Limb (tissue), 2 donors: ENCODE data around the gene FAM89B.
A peak's percentile ranks its signal among the peaks of the same experiment; 100 is the strongest.

Experiments used
- DNase-seq, 2 donors: peaks; one replicate each; pipeline ENCODE4 v3.0.0-alpha.2; 2016; ENCODE audit errors: extremely low spot score in 2 of 2

The FAM89B gene

DNA sequence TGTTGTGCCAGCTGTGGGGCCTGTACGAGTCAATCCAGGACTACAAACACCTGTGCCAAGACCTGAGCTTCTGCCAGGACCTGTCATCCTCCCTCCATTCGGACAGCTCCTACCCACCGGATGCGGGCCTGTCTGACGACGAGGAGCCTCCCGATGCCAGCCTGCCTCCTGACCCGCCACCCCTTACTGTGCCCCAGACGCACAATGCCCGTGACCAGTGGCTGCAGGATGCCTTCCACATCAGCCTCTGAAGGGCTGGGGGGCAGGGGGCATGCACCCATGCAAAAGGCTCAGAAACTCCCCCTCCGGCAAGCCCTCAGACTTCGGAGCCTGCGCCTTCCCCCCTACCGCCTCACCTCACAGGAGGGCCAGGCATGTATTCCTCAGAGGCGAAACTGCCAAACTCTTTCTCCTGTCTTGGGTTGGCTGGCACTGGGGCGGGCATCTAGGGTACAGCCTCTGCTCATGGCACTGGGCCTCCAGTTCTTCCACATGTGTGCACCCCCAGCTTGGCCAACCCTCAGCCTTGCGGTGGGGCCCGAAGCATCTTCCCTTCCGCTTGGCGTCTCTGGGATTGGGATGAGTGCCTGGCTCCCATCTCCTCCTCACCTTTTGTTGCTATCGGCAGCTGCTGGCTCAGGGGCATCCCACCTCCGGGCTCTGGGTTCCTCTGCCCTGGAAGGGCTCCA is 1.2 kb downstream of the FAM89B start:
- no peak for DNase-seq

DNA sequence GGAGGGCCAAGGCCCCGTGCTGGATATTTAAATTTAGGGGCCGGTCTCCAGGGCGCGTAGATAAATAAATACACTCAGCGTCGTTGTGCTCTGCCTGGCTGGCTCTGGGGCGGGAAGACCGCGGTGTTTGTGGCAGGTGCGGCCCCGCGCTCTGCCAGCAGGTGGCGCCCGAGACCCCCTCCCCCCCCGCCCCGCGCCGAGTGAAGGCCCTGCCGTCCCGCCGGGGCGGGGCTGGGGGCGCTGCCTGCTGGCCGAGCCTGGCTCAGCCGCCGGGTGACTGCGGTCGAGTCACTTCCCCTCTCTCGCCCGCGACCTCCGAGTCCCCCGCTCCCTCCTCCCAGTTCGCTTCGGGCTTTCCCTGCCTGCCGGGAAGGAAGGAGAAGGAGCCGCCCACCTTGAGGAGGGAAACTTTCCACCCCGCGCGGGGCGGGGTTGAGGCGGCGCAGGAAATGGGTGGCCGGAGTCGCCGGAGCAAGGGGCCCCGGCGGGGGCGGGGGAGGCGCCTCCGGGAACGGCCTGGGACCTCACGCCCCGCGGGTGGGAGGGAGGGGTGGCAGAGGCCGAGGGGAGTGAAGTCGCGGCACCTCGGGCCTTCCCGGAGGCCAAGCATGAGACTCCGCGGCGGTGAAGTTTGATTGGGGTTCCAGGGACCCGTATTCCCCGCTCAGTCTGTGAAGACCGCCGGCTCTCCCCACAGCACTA is 1.9 kb downstream of the FAM89B start:
- peak; percentile 88 to 95 for DNase-seq

DNA sequence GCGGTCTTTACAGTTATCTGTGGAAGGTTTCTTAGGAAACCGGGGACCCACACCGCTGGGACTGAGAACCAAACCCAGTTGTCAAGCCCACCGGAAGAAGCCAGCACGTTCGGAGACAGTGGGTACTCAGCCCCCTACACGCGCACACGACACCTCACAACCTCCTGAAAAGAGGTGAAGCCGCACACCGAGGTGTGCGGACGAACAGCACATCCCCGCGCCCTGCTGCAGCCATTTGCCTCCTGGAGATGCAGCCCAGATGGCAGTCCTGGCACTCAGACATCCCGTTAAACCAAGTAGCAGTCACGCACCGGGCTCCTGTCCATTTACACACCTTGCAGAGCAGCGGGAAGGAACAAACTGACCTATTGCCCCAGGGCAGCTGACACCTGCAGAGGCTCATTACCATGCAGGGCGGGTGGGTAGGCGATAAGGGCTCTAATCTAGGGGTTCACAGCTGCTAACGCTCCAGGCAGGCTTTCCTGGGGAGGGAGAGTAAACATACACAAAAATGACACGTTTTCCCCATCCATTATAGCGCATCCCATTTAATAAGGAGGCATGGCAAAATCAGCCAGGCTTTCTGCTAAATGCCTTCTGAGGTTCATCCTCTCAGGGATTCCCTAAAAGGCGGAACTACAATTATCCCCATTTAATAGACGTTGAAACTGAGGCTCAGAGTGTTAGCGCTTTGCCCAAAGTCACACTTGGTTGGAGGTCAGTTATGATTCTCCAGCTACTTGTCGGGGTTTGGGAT is 2.7 kb downstream of the FAM89B start:
- no peak for DNase-seq

DNA sequence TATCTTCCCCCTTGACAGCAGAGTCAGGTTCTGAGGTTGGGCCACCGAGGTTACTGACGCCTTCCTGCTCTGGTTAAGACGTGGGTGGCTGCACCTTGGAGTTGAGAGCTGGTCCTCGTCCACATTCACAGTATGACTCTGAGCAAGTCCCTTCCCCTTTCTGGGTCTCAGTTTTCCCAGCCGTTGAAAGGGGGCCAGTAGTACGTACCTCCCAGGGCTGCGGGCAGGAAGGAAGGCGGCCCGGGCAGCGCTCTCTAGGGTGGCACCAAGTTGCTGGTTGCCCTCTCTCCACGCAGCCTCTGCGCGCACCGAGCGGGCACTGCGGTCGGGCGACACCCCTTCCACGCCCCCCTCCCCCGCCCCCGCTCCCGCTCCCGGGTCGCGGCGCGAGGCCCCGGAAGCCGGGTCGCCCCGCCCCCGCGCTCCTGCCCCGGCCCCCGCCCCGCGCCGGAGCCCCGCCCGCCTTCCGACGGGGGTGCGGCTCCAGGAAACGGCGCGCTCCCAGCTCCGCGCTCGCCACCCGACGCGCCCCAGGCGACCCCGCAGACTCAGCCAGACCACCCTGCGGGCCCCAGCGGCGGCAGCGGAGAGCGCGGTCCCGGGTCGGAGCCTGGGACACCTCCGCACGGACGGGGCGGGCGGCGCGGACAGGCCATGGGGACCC is 3.4 kb downstream of the FAM89B start, which contains the start of gene EHBP1L1:
TSS of gene EHBP1L1 (plus strand) at position 486 of the 664 bp plus-strand sequence. CDS start 250 bp downstream, outside the sequence.
- DNase-seq: peak in 1 of 2 donors; percentile 75

DNA sequence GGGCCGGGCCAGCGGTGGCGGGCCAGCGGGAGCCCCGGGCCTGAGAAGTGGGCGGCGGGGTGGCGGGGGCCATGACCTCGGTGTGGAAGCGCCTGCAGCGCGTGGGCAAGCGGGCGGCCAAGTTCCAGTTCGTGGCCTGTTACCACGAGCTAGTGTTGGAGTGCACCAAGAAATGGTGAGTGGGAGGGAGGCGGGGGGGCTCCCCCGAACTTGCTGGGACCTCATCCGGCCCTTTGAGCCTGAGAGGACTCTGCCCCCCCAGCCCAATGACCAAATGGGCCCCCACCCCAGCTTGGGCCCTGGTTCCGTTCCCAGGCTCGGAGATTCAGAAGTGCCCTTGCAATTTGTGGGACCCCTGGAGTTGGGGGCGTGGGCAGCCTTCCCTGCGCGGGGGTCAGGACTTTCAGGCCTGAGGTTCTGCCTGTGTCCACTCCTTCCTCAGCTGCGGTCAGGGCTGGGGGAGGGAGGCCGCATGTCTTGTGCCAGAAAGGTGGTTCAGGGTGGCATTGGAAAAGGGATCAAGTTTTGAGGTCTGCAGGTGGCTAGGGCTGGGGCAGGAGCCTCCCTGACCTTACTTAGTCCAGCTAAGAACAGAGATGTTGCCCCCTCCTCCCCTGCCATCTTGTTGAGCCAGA is 4.0 kb downstream of the FAM89B start:
- DNase-seq: no peak

DNA sequence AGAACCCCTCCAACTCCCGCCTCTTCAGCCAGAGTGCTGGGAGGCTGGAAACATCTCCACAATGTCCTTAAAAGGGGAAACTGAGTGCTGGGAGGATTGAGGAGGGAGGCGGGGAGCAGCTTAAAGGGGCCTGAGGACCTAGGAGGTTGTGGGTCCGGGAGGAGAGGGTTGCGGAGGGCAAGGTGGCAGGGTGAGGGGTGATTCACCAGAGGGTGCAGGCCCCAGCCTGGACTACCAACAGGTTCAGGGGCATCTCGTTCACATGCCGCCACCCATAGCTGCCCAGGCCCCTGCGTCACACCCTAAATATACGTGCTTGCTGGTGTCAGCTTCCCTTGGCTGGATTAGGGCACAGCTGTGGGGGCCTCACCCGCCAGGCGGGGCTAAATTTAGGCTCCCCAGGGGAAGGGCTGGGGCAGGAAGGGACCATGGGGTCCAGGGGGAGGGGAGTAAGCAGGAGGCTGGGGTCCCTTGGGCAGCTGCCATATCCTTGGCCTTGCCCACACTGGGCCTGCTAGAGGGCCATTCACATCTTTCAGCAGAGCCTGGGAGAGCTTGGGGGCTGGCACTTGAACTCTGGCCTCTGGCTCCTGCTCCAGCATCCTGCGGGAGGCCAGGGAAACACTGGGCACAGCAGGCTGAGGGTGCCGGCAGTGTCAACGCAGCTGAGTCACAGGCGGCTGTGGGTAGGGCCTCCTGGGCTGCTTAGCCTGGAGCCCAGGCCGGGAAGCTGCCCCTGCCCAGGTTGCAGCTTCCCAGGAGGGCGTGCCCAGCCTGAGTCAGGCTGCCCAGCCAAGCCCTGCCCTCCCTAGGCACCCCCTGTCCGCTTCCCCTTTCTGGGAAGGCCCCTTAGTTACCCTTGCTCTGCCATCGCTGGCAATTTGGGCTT is 4.8 kb downstream of the FAM89B start:
- DNase-seq: no peak

DNA sequence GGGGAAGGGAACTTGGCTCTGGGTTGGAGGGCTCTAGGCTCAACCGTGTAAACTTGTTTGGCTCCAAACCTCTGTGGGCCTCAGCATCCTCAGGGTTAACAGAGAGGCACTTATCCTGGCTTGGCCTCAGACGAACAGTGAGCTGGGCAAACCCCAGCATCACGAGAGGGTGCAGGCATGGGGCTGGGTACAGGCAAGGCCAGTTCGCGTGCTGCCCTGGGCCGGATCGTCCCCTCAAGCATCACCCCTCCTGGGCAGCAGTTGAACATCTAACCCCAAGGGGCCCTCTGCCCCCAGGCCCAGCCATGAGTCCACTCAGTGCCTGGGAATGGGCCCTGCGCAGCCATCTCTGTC is 5.4 kb downstream of the FAM89B start:
- no peak for DNase-seq

DNA sequence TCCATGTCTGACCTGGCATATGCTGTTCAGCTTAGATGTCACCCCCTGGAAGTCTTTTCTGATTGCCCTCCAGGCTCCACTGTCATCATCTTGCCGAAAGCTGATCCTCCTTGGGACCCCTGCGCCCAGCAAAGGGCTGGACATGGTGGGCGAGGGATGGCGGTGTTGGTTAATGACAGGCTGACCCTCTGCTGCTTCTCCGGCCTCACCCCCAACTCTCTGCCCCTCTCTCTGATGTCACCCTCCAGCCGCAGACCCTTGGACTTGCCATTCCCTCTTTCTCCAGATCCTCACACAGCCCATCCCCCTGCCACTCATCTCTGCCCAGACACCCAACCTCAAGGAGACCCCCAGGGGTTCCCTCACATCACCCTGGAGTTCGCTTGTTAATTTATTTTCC is 5.8 kb downstream of the FAM89B start:
- no peak for DNase-seq

DNA sequence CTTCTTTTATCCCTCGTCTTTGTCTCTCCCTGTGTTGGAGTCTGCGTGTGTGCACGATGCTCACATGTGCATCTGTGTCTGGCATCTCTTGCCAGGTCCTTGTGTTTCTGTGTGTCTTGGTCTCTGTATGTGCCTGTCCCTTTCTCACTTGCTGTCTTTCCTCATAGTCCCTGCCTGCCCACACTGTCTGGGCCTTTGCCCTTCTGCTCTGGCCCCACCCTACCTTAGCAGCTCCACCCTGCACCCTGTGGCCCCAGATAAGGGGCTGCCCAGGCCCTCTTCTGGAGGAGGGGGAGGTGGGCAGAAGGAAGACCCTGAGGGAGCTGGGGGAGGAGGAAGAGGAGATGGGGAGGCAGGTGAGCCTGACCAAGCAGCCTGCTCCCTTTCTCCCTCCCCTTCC is 6.3 kb downstream of the FAM89B start:
- no peak for DNase-seq

DNA sequence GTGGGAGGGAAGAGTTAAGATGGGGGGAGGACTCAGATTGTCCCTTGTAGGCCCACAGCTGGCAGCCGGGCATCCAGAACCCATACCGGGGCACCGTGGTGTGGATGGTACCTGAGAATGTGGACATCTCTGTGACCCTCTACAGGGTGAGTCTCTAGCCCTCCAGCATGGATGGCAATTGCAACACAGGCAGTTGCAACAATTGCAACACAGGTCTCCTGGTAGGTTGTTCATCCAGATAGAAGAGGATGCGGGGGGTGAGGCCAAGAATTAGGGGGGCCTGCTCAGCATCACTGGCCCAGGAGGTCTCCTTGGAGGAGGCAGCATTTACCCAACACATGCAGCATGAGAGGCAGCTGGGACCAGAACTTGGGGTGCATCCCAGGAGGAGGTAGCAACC is 7.0 kb downstream of the FAM89B start:
- DNase-seq: no peak

DNA sequence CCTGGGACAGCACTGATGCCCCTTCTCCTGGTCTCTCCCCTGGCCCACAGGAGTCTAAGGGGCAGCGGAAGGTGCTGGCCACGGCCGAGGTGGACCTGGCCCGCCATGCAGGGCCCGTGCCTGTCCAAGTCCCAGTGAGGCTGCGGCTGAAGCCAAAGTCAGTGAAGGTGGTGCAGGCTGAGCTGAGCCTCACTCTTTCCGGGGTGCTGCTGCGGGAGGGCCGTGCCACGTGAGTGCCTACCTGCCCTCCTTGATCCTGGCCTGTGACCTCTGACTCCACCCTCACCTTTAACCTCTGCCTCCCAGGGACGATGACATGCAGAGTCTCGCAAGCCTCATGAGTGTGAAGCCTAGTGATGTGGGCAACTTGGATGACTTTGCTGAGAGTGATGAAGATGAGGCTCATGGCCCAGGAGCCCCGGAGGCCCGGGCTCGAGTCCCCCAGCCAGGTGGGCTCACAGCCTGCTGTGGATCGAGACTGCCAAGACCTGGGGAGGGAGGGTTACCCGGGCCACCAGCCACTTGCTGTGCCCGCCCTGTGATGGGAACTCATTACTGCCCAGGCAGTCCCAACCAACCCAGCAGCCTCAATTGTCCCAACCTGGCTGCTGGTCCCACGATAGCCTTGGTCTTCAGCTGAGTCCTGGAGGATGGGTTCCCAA is 7.8 kb downstream of the FAM89B start:
- no peak for DNase-seq

DNA sequence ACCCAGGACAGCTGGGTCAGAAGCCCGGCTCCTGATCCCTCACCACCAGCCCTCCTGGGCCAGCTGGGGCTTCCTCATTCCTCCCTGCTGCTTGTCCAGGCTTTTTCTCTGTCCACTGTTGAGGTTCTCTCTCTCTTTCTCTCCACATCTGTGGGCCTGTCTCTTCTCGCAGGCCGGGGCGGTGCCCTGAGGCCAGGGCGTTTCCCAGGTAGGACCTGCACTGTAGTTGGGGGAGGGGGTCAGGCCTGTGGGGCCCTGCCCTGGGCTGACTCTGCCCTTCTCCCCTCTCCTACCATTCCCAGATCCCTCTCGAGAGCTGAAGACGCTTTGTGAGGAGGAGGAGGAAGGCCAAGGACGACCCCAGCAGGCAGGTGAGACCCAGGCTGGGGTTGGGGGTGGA is 8.4 kb downstream of the FAM89B start:
- DNase-seq: no peak

DNA sequence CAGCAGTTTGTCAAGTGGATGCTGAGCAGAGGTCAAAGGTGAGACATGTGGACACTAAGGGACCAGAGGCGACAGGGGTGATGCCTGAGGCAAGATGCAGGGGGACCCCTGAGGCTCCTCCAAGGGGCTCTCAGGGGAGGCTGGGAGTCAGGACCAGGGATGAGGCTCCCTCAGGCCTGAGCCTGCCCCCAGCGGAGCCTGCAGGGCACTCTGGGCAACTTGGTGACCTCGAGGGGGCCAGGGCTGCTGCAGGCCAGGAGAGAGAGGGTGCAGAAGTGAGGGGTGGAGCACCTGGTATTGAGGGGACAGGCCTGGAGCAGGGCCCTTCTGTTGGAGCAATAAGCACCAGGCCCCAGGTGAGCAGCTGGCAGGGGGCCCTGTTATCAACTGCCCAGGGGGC is 9.6 kb downstream of the FAM89B start:
- no peak for DNase-seq

DNA sequence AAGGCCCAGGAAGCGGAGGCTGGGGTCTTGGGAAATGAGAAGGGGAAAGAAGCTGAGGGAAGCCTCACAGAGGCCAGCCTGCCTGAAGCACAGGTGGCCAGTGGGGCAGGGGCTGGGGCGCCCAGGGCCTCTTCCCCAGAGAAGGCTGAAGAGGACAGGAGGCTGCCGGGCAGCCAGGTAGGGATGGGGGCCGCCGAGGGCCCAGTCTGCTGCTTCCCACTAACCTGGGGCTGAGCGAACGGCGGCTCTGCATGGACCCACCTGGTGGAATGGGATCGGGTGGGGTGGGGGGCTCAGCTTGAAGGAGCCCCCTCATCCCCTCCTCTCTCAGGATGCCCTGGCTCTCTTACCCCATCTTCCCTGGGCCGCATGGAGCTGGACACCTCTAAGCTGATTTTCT is 11.3 kb downstream of the FAM89B start:
- DNase-seq: no peak

DNA sequence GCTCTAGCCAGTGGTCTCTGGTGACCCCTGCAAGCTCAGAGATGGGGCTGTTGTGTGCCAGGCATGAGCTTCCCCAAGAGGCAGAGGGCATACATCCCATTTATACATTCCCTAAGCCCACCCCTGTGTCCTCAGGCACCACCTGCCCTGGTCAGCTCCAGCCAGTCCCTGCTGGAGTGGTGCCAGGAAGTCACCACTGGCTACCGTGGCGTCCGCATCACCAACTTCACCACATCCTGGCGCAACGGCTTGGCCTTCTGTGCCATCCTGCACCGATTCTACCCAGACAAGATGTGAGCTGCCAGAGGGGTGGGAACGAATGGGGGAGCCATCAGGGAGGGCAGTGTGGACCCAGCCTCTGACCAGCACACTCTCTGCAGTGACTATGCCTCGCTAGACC is 11.8 kb downstream of the FAM89B start:
- no peak for DNase-seq

DNA sequence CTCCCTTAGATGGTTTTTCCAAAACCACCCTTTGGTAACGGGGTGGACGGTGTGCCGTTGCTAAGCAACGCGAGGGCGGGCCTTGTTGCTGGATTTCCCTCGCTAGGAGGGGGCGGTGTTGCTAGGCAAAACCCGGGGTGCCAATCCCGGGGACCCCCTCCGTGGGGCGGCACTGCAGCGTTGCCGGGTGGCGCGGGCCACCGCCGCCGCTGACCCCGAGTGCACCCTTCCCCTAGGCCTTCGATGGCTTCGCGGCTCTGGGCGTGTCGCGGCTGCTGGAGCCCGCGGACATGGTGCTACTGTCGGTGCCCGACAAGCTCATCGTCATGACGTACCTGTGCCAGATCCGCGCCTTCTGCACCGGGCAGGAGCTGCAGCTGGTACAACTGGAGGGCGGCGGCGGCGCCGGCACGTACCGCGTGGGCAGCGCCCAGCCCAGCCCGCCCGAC is 12.4 kb downstream of the FAM89B start:
- peak in 1 of 2 donors; percentile 45 for DNase-seq

DNA sequence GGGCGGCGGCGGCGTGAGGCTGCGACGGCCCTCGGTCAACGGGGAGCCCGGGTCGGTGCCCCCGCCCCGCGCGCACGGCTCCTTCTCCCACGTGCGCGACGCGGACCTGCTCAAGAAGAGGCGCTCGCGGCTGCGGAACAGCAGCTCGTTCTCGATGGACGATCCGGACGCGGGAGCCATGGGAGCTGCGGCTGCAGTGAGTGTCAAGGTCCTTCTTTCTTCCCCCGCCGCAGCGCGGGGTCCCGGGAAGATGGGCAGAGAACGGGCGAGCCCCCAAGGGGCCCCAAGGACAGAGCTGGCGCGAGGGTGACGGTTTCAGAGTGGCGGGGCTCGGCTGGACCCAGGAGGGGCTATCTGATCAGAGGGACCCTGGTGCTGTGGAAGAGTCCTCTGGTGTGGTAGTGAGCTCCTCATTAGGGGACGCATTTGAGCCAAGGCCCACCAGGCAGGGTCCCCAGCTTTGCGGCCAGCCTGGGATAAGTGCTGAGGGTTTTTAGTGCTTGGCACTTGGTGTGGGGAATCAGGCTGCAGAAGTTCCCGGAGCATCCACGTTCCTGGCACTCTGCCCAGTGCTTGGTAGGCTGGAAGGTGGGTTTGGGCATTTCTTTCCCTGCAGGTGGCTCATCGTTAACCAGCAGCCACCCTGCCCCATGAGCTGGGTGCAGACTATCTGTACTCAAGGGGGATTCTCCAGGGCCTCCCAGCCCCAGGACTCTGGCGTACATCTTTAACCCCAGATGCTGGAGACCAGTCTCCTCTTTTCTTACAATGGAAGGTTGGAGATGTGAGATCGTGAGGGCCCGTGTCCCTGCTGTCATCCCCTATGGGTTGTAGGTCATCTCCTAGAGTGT is 13.3 kb downstream of the FAM89B start:
- DNase-seq: no peak

DNA sequence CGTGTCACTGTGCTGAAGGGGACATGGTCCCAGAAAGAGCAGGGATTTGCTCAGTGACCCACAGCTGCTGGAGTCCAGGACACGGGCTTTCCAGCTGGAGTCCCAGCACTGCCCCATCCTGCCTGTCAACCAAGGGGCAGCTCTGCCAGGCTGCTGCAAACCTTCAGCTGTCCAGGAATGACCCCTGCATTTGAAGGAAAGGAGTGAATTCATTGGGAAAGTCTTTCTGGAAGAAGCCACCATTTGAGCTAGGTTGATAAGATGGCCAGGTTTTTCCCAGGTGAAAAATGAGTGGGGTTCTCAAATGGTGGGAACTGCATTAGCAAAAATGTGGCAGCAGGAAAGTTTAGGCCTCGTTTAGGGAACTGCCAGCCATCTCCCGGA is 13.9 kb downstream of the FAM89B start:
- DNase-seq: no peak

DNA sequence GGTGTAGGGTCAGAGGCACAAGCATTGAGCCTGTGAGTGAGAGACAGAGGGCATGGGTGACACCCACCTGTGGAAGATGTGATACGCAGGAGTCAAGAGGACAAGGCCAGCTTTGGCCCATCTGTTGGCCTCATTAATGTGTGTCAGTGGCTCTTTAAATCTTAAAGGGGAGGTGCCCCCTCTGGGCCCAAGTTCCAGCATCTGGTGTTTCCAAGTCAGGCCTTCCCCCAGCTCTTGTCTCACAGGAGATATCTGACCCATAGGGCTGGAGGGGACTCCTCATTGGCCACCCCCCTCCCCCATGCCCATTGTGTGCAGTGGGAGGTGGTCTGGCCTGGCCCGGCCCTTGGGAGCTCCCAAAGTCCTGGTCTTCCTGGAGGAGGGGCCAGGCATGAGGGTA is 14.3 kb downstream of the FAM89B start:
- DNase-seq: no peak
